Stomach (tissue), 9 donors: ENCODE measurements around the gene SSUH2. TPM values are rescaled to one million over a fixed set of nuclear protein-coding genes. Genes with fewer than 3 reads are reported as not detected.

ENCODE experiments used
- DNase-seq, 2 donors: peaks; one replicate each; pipeline versions ENCODE4 v3.0.0 to v3.0.0-alpha.2; 2013 to 2019
- H3K27ac ChIP-seq, 5 donors: fragments of 200-600 bp in 4 of 5; sonication (generic) in 4 of 5; one replicate each; pipeline ENCODE4 v1.5.1; 2013 to 2019; ENCODE audit warnings: mild to moderate bottlenecking in 1 of 5, moderate library complexity in 1 of 5
- H3K27me3 ChIP-seq, 3 donors: fragments of 200-600 bp; sonication (generic); one replicate each; pipeline ENCODE4 v1.5.1; 2017 to 2019; ENCODE audit warnings: mixed run types in 1 of 3
- H3K36me3 ChIP-seq, 4 donors: fragments of 200-600 bp; sonication (generic); 1 replicate in 3 of 4; 2 replicates in 1 of 4; pipeline ENCODE4 v1.5.1; 2016 to 2019
- H3K4me1 ChIP-seq, 4 donors: fragments of 200-600 bp; sonication (generic); one replicate each; pipeline ENCODE4 v1.5.1; 2016 to 2019
- H3K4me3 ChIP-seq, 4 donors: fragments of 200-600 bp; sonication (generic) in 3 of 4; one replicate each; pipeline ENCODE4 v1.5.1; 2016 to 2019; ENCODE audit warnings: mild to moderate bottlenecking in 1 of 4
- H3K9me3 ChIP-seq, 4 donors: fragments of 200-600 bp; sonication (generic); one replicate each; pipeline ENCODE4 v1.5.1; 2016 to 2019
- EP300 ChIP-seq: sonication (generic); formaldehyde crosslinking; IDR thresholded peaks from one replicate; pipeline ENCODE4 v1.6.1; 2017; ENCODE audit warnings: antibody characterized with exemption
- POLR2A ChIP-seq, 4 donors: fragments of 450-650 bp; IDR thresholded peaks; one replicate each; pipeline ENCODE4 v1.6.1; 2016; ENCODE audit warnings: antibody characterized with exemption in 4 of 4, control low read depth in 2 of 4, mild to moderate bottlenecking in 1 of 4, moderate library complexity in 1 of 4
- POLR2AphosphoS5 ChIP-seq, 3 donors: sonication (generic); formaldehyde crosslinking; IDR thresholded peaks; one replicate each; pipeline ENCODE4 v1.6.1; 2016; ENCODE audit warnings: antibody characterized with exemption in 3 of 3
- WGBS, 5 donors: extraction: QIAGEN DNeasy Blood & Tissue Kit in 3 of 5; methylation state at CpG; one replicate each; pipeline versions ENCODE4 v1.1.5 to v1.1.7; 2013 to 2018; 5-methylcytosine and 5-hydroxymethylcytosine counted together
- intact Hi-C: fragments of 100-400 bp; cut with DNase I; formaldehyde crosslinking; loops from one replicate; pipeline ENCODE4 v1.15.1; 2023; ENCODE audit warnings: low total_unique reads
- polyA plus RNA-seq, 3 donors: library from polyadenylated mRNA; stranded (reverse); fragments of 200-250 nt; gene quantifications; one replicate each; pipeline ENCODE4 v1.2.3, GENCODE V29; 2013
- total RNA-seq, 5 donors: library from RNA; depleted of rRNA; stranded (reverse); fragments of >200 nt; gene quantifications; one replicate each; pipeline versions ENCODE4 v1.1.0 to v1.2.3, GENCODE V29; 2014 to 2016
- TF ChIP-seq, protein P1 (sequence below), 7 experiments: fragments of 450-650 bp in 4 of 7; fragments of 200-600 bp in 3 of 7; sonication (generic) in 3 of 7; IDR thresholded peaks; one replicate each; pipeline ENCODE4 v1.5.1; 2016 to 2019; ENCODE audit warnings: antibody characterized with exemption in 7 of 7, control low read depth in 2 of 7, mild to moderate bottlenecking in 1 of 7
- donor health status: healthy with polysubstance abuse.
- donor health status: Bipolar disorder and iron deficiency.
- donor health status: healthy.

SSUH2 gene
- total and polyA plus RNA-seq, 8 donors: 0.35 to 6.3 (median 1.0) TPM; not detected in 2

DNA sequence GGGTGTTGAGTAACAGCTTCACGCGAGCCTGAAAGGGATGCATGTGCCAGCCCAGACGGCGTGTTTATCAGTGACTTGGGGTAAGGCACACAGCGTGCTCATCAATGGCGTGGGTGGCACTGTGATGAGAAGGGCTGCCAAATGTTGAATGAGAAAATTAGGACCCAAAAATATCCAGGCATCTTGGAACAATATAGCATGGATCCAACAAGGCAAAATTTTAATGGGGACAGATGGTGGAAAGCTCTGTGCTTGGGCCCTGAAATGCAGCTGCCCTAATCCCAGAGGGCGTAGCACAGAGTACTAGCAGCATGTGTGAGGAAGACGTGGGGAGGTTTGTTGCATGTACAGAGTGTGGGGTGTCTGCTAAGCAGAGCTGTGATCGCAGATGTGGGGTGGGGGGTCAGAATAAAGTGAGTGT is 48.9 kb downstream of the SSUH2 start:
- no peaks in the 10 kb centered on the region for H3K9me3 ChIP-seq
- no peak for DNase-seq
- intact Hi-C loops: no loop called here
- no peak overlapping the region for H3K4me3 ChIP-seq
- no peak for TF ChIP-seq EP300
- TF ChIP-seq, protein P1, sequence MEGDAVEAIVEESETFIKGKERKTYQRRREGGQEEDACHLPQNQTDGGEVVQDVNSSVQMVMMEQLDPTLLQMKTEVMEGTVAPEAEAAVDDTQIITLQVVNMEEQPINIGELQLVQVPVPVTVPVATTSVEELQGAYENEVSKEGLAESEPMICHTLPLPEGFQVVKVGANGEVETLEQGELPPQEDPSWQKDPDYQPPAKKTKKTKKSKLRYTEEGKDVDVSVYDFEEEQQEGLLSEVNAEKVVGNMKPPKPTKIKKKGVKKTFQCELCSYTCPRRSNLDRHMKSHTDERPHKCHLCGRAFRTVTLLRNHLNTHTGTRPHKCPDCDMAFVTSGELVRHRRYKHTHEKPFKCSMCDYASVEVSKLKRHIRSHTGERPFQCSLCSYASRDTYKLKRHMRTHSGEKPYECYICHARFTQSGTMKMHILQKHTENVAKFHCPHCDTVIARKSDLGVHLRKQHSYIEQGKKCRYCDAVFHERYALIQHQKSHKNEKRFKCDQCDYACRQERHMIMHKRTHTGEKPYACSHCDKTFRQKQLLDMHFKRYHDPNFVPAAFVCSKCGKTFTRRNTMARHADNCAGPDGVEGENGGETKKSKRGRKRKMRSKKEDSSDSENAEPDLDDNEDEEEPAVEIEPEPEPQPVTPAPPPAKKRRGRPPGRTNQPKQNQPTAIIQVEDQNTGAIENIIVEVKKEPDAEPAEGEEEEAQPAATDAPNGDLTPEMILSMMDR (IDR thresholded peaks at IDR 0.05): no peak
- no peak for TF ChIP-seq POLR2AphosphoS5 (IDR thresholded peaks at IDR 0.05)
- no peak for TF ChIP-seq POLR2A (IDR thresholded peaks at IDR 0.05)
- H3K27me3 ChIP-seq: no peaks in the 10 kb centered on the region
- H3K36me3 ChIP-seq: no peaks in the 10 kb centered on the region
- H3K27ac ChIP-seq: no peak overlapping the region
- WGBS, 5 donors: 91 to 94% (median 93%) methylated on average over 9 of the region's 9 CpGs
- H3K4me1 ChIP-seq: peaks cover 0 to 7% (median 3%) of the 10 kb centered on the region in 4 donors

DNA sequence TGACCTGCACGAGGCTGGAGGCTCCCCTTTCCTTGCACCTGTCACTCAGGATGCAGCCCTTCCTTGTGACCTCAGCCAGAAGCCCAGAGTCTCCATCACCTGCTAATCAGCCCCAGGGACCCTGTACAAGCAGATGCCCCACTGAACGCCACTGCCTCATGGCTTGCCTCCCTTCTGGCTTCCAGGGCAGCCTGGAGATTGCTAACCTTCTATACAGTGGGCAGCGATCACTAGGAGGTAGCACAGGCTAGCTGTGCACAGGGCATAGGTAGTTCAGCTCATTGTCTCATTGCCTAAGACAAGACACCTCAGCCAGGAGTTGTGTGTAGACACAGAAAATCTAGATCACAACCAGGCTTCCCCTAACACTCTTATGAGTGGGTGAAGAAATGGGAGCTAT is 49.3 kb downstream of the SSUH2 start:
- no peak overlapping the region for H3K4me3 ChIP-seq
- WGBS, 5 donors: 59 to 87% (median 71%) methylated on average over 3 of the region's 3 CpGs
- H3K9me3 ChIP-seq: no peaks in the 10 kb centered on the region
- no peaks in the 10 kb centered on the region for H3K27me3 ChIP-seq
- H3K4me1 ChIP-seq: peaks cover 0 to 7% (median 3%) of the 10 kb centered on the region in 4 donors
- H3K36me3 ChIP-seq: no peaks in the 10 kb centered on the region
- DNase-seq: no peak
- H3K27ac ChIP-seq: no peak overlapping the region
- TF ChIP-seq POLR2A (IDR thresholded peaks at IDR 0.05) (no peak), POLR2AphosphoS5 (IDR thresholded peaks at IDR 0.05) (no peak)
- TF ChIP-seq, protein P1 (IDR thresholded peaks at IDR 0.05): no peak
- intact Hi-C loops: no loop called here

DNA sequence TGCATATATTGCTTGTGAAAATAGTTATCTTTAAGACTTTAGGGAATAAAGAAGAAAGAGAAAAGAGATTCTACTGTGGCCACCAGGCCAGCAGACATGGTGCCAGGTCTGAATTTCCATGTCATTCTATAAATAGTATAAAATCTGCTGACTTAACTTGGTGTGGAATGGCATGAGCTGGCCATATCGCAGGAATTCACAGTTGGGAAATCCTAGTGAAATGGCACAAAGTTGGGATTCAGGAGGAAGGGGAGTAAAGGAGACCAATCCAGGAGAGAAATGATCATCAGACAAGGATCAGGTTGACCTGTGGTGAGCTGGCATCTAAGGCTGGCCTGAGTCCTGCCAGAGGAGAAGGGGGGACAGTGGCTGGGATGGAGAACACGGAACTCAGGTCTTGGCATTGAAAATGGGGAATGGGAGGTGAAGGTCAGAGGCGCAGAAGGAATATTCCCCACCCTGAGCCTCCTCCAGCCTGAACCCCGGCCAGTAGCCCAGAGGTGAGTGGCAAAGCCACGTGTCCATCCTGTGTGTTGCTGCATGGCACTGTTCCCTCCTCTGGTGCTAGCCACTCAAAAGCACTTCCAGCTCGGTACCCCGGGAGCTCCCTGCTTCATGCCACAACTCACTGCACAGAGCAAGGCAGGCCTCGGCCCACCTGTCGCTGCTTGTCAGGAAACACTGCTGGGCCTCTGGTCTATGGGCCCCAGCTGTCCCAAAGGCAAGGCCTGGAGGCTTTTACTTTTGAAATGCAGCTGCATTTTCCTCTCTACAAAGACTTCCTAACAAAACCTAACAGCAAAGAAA is 51.4 kb downstream of the SSUH2 start:
- Histone ChIP-seq H3K4me1 (peaks cover 0 to 7% (median 3%) of the 10 kb centered on the region in 4 donors), H3K4me3 (no peak overlapping the region), H3K9me3 (no peaks in the 10 kb centered on the region), H3K27me3 (no peaks in the 10 kb centered on the region), H3K27ac (no peak overlapping the region), H3K36me3 (no peaks in the 10 kb centered on the region)
- WGBS, 5 donors: 81 to 87% (median 84%) methylated on average over 9 of the region's 9 CpGs
- no peak for TF ChIP-seq EP300
- no peak for TF ChIP-seq POLR2AphosphoS5 (IDR thresholded peaks at IDR 0.05)
- TF ChIP-seq POLR2A (IDR thresholded peaks at IDR 0.05): no peak
- TF ChIP-seq, protein P1 (IDR thresholded peaks at IDR 0.05): no peak
- intact Hi-C loops: no loop called here
- DNase-seq: peak in 1 of 2 donors; percentile 24

DNA sequence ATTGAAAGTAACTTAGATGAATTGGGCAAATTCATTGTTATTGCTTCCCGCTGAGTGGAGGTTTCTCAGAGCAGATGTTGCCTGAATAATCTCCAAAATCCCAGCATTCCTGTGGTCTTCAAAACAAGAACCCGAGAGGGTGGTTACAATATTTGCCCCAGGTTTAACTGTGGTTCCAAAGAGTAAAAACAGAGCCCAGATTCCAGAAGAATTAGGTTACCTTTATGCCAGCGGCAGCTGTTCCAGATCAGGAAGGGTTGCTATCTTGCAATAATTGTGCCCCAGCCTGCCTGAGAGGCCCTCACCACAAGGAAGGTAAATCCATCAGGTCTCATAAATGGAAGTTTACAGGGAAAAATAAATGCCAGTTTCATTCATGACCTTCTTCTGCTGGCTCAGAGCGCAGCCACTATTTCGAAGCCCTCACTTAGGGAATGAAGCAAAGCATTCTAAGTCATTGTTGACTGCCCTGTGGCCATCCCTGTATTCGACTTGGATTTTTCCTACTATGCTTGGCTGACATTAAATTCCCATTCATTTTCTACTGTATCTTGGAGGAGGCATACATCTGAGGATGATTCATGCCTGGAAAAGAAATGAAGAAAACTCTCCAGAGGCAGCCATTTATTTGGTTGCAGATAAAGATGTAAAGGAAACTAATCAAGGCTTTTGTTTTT is 54.6 kb downstream of the SSUH2 start:
- no peak overlapping the region for H3K27ac ChIP-seq
- H3K9me3 ChIP-seq: no peaks in the 10 kb centered on the region
- H3K27me3 ChIP-seq: no peaks in the 10 kb centered on the region
- no peak overlapping the region for H3K4me3 ChIP-seq
- intact Hi-C loops: no loop called here
- no peak for DNase-seq
- H3K4me1 ChIP-seq: peaks cover 0 to 7% (median 3%) of the 10 kb centered on the region in 4 donors
- H3K36me3 ChIP-seq: no peaks in the 10 kb centered on the region
- TF ChIP-seq, protein P1 (IDR thresholded peaks at IDR 0.05): no peak
- no peak for TF ChIP-seq EP300
- TF ChIP-seq POLR2A (IDR thresholded peaks at IDR 0.05): no peak
- TF ChIP-seq POLR2AphosphoS5 (IDR thresholded peaks at IDR 0.05): no peak
- 72 to 82% (median 78%) methylated on average over 6 of the region's 6 CpGs for WGBS, 5 donors
